HG02610 (cell line): ENCODE measurements around the gene PRKAG2.

Experiments used
- ATAC-seq: cut with Tn5 transposase; IDR thresholded peaks from one replicate; pipeline ENCODE4 v1.9.1; 2021; ENCODE audit warnings: mild to moderate bottlenecking, moderate library complexity; ENCODE audit not compliant: unreplicated experiment

PRKAG2 gene

GRCh38 chr7:151631953-151632749, 244.8 kb downstream of the PRKAG2 start:
- ATAC-seq = peak; percentile 74

- ATAC-seq = peak; percentile 27
These were observed 245.4 kb downstream of the PRKAG2 start for GRCh38 chr7:151631570-151631952.

GRCh38 chr7:151630851-151631569, 245.9 kb downstream of the PRKAG2 start:
- no peak for ATAC-seq

GRCh38 chr7:151630358-151630757, 246.6 kb downstream of the PRKAG2 start:
- no peak for ATAC-seq

GRCh38 chr7:151629713-151630272, 247.1 kb downstream of the PRKAG2 start:
- ATAC-seq = no peak

- no peak for ATAC-seq
These were observed 247.9 kb downstream of the PRKAG2 start for GRCh38 chr7:151628846-151629604.

DNA sequence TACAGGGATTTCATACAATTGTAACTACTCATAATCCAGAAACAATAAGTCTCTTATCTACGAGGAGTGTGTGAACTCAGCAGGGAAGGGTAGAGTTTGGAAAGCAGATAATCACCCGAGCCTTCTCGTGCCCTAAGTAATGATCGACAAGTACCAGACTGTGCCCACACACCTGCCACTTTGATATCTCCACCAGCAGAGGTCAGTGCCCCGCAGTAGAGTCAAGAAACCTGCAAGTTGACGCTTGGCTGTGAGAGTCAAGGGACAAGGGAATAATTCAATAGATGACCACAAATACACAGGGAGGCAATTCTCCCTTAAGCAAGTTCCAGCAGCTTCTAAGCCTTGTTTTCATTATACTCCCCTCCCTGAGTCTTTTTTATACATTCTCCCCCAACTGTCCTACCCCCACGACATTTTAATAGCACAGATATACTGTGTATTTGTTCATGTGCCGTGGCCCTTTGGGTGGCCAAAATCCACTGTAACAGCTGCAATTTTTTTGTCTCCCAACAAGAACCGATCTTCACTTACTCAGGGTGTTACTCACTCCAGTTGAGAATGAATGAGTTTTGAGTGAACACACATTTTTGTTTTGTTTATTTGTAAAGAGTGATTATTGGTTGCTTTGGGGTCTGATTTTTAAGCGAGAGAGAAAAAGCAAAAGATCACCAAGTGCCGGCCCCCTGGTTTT, 250.3 kb downstream of the PRKAG2 start:
- no peak for ATAC-seq

GRCh38 chr7:151625606-151626005, 251.3 kb downstream of the PRKAG2 start:
- ATAC-seq = no peak

DNA sequence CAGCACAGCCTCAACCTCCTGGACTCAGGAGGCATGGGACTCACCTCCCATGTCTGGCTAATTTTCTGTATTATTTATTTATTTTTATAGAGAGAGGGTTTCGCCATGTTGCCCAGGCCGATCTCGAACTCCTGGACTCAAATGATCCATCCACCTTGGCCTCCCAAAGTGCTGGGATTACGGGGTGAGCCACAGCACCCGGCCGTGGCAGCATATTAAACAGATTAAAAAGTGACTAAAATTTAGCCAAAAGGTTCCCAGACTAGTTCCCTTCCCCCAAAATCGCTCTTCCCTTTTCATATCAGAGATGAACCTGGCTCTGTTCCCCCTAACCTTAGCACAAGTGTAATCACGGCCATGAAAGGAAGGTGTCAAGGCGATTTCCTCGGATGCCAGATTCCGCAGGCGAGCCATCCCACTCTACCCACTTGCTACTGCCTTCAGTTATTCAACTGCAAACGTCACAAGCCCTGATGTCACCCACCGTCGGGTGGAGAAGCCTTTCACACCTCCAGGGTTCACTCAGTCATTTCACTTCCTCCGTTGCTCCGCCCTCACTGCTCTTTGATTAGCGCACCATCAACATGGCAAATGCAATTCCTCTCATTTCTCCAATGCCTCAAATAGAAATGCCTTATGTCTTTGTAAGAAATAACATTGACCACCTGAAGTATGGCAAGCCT, 252.5 kb downstream of the PRKAG2 start:
- ATAC-seq = no peak

DNA sequence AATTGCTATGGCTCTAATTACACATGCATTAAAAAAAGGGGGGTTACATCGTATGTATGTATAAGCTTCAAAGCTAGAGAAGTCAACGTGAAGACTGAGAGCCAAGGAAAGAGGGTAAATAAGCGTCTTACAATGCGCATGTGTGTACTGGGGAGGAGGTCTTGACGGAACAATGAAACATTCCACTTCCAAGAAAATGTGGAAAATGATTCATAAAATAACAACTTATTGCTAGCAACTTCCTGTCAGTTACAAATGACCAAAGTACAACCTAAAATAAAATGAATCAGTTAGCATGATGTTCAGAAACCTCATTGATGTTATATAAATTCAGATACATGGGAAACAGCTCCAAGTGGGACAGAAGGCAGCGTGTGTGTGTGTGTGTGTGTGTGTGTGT, 253.1 kb downstream of the PRKAG2 start:
- no peak for ATAC-seq

- no peak for ATAC-seq
These were observed 255.0 kb downstream of the PRKAG2 start for GRCh38 chr7:151621961-151622360.

DNA sequence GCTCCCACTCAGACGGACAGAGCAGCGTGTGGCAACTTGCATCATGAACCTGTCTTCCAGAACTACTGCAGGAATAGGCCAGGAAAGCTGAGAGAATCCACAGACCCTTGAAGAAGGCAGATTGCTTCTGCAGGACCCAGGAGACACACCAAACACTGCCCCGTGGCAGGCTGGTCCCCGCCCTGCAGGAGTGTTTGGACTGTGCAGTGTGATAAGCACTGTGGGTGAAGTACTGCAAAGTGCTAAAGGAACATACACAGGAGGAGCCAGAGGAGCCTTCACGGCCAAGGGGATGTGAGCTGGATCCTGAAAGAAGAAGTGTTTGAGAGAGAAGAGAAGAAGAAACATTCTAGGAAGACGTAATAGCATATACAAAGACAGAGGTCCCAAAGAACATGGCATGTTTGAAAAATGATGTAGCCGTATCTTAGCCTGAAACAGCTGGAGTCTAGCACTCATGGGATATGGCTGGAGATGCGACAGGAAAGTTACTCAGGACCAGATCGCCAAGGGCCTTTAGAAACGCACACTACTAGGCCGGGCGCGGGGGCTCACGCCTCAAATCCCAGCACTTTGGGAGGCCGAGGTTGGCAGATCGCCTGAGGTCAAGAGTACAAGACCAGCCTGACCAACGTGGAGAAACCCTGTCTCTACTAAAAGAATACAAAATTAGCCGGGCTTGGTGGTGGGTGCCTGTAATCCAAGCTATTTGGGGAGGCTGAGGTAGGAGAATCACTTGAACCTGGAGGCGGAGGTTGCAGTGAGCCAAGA, 260.3 kb downstream of the PRKAG2 start:
- no peak for ATAC-seq

DNA sequence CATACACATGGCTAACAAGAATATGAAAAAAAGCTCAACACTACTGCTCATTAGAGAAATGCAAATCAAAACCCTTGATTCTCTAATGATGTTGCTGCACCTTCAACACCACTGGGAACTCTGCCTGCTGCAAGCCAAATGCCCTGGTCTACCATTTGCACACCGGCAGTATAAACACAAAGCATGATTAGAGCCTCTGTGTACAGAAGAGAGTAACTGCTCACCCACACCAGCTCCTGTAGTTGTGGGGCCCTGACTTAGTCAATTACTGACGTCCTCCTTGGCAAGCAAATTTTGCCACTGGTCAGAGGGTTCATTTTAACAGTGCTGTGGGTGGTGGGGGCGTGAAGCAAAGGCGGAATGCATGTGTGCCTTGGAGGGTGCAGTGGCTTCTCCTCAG, 261.1 kb downstream of the PRKAG2 start:
- no peak for ATAC-seq

GRCh38 chr7:151615058-151615457, 261.9 kb downstream of the PRKAG2 start:
- ATAC-seq = no peak

- ATAC-seq = no peak
These were observed 262.9 kb downstream of the PRKAG2 start for GRCh38 chr7:151614019-151614418.

DNA sequence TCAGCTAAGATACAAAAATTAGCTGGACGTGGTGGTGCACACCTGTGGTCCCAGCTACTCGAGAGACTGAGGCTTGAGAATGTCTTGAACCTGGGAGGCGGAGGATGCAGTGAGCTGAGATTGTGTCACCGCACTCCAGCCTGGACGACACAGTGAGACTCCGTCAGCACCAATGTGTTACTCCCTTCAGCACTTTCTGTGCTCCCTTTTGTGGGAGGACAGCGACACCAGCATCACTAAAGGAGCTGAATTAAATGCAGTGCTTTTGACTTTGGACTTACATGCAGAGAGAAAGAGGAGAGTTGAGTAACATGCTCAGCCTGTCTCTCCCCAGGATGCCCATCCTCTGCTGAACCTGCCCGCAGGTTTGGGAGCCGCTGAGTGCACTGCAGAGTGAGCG, 265.0 kb downstream of the PRKAG2 start:
- ATAC-seq = no peak

GRCh38 chr7:151611041-151611440, 265.9 kb downstream of the PRKAG2 start:
- no peak for ATAC-seq

- ATAC-seq = no peak
These were observed 268.8 kb downstream of the PRKAG2 start for GRCh38 chr7:151608031-151608551.

DNA sequence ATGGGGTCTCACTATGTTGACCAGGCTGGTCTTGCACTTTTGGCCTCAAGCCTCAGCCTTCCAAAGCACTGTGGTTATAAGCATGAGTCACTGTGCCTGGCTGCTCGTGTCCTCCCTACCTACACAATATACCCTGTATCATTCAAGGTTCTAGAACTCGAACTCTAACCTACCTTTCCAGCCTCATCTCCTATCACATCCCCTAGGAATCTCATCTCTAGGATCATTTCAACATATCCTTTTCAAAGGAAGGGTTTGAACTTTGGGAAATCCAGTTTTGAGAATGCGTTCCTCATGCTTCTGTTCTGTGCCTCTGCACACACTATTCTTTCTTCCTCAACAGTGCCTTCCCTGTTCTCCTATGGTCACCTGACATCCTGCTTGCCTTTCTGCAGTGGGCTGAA, 269.4 kb downstream of the PRKAG2 start:
- no peak for ATAC-seq
